Esophagus squamous epithelium (tissue), 4 donors: ENCODE data around the gene CAND2.

Source experiments
- POLR2A ChIP-seq, 4 donors: fragments of 450-650 bp; IDR thresholded peaks; one replicate each; pipeline ENCODE4 v1.6.1; 2017; ENCODE audit warnings: antibody characterized with exemption in 4 of 4, mild to moderate bottlenecking in 4 of 4, moderate library complexity in 3 of 4
- TF ChIP-seq, protein P1 (sequence below), 6 experiments: fragments of 450-650 bp in 4 of 6; fragments of 200-600 bp in 2 of 6; sonication (generic) in 2 of 6; IDR thresholded peaks; one replicate each; pipeline ENCODE4 v1.5.1; 2016 to 2019; ENCODE audit warnings: antibody characterized with exemption in 6 of 6, mild to moderate bottlenecking in 4 of 6, moderate library complexity in 4 of 6

DNA sequence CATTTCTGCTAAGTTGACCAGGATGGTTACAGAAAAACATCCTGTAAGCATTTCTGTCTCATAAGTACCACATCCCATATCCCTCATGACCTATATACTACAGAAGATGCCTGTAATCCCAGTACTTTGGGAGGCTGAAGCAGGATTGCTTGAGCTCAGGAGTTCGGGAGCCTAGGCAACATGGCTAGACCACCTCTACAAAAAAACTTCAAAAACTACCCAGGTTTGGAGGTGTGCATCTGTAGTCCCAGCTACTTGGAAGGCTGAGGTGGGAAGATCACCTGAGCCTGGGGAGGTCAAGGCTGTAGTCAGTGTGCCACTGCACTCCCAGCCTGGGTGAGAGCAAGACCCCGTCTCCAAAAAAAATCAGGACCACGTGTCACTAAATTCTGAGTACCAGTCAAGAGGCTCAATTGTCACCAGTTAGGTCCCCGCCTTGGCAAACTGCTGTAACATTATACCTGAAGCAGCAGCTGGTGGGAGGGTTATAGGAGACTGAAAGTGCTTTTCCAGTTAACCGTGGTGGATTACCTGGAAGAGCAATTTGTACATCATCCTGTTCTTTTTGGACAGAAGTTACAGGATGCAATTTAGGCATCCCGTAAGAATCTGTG lies 38.7 kb downstream of the CAND2 start:
- no peak for TF ChIP-seq POLR2A (IDR thresholded peaks at IDR 0.05)
- TF ChIP-seq, protein P1, sequence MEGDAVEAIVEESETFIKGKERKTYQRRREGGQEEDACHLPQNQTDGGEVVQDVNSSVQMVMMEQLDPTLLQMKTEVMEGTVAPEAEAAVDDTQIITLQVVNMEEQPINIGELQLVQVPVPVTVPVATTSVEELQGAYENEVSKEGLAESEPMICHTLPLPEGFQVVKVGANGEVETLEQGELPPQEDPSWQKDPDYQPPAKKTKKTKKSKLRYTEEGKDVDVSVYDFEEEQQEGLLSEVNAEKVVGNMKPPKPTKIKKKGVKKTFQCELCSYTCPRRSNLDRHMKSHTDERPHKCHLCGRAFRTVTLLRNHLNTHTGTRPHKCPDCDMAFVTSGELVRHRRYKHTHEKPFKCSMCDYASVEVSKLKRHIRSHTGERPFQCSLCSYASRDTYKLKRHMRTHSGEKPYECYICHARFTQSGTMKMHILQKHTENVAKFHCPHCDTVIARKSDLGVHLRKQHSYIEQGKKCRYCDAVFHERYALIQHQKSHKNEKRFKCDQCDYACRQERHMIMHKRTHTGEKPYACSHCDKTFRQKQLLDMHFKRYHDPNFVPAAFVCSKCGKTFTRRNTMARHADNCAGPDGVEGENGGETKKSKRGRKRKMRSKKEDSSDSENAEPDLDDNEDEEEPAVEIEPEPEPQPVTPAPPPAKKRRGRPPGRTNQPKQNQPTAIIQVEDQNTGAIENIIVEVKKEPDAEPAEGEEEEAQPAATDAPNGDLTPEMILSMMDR (IDR thresholded peaks at IDR 0.05), result no peak
